Thyroid gland (tissue), 4 donors: ENCODE results near the gene NT5DC4. TPM values are rescaled to one million over a fixed set of nuclear protein-coding genes. Genes with fewer than 3 reads are reported as not detected.

Source experiments
- DNase-seq, 2 donors: peaks; one replicate each; pipeline ENCODE4 v3.0.0-alpha.2; 2019
- H3K27ac ChIP-seq, 3 donors: fragments of 200-600 bp; sonication (generic); 1 replicate in 2 of 3; 2 replicates in 1 of 3; pipeline ENCODE4 v1.5.1; 2016 to 2019; ENCODE audit warnings: mild to moderate bottlenecking in 1 of 3, moderate library complexity in 1 of 3
- H3K27me3 ChIP-seq: fragments of 200-600 bp; sonication (generic); one replicate; pipeline ENCODE4 v1.5.1; 2019
- H3K36me3 ChIP-seq, 2 donors: fragments of 200-600 bp; sonication (generic); one replicate each; pipeline ENCODE4 v1.5.1; 2016 to 2019
- H3K4me1 ChIP-seq, 2 donors: fragments of 200-600 bp; sonication (generic); one replicate each; pipeline ENCODE4 v1.5.1; 2017 to 2019
- H3K4me3 ChIP-seq, 3 donors: fragments of 200-600 bp; sonication (generic); replicated peaks in 1 of 3; 1 replicate in 2 of 3; 2 replicates in 1 of 3; pipeline ENCODE4 v1.5.1; 2016; ENCODE audit warnings: mild to moderate bottlenecking in 1 of 3
- H3K9me3 ChIP-seq: fragments of 200-600 bp; sonication (generic); one replicate; pipeline ENCODE4 v1.5.1; 2017
- CTCF ChIP-seq, 6 experiments: fragments of 200-600 bp in 3 of 6; fragments of 450-650 bp in 3 of 6; sonication (generic) in 3 of 6; IDR thresholded peaks; one replicate each; pipeline ENCODE4 v1.5.1; 2016 to 2019; ENCODE audit warnings: antibody characterized with exemption in 6 of 6, mild to moderate bottlenecking in 2 of 6, inconsistent platforms in 1 of 6, moderate library complexity in 1 of 6
- POLR2A ChIP-seq, 2 donors: fragments of 450-650 bp; IDR thresholded peaks; one replicate each; pipeline ENCODE4 v1.6.1; 2017; ENCODE audit warnings: antibody characterized with exemption in 2 of 2, mild to moderate bottlenecking in 2 of 2, moderate library complexity in 1 of 2
- WGBS, 2 donors: methylation state at CpG; one replicate each; pipeline ENCODE4 v1.1.5; 2017; 5-methylcytosine and 5-hydroxymethylcytosine counted together
- intact Hi-C: fragments of 100-400 bp; cut with DNase I; formaldehyde crosslinking; loops from one replicate; pipeline ENCODE4 v1.15.1; 2023
- total RNA-seq, 4 donors: library from RNA; depleted of rRNA; stranded (reverse); fragments of >200 nt; gene quantifications; one replicate each; pipeline ENCODE4 v1.2.3, GENCODE V29; 2016

NT5DC4 gene
- total RNA-seq, 4 donors from 2014 or later: not detected

GRCh38 chr2:112698834-112699515 lies 21.8 kb upstream of the NT5DC4 start:
- Histone ChIP-seq H3K9me3 (no peaks in the 10 kb centered on the region), H3K27ac (no peak overlapping the region), H3K4me3 (no peak overlapping the region), H3K27me3 (no peaks in the 10 kb centered on the region), H3K4me1 (no peaks in the 10 kb centered on the region), H3K36me3 (no peaks in the 10 kb centered on the region)
- no peak for TF ChIP-seq POLR2A (IDR thresholded peaks at IDR 0.05)
- no peak for TF ChIP-seq CTCF (IDR thresholded peaks at IDR 0.05)
- no peak for DNase-seq
- WGBS, 2 donors: 89 to 91% methylated on average over 3 of the region's 3 CpGs
- intact Hi-C loops: no loop called here

- Histone ChIP-seq H3K36me3 (no peaks in the 10 kb centered on the region), H3K27me3 (no peaks in the 10 kb centered on the region), H3K4me1 (no peaks in the 10 kb centered on the region), H3K4me3 (no peak overlapping the region), H3K9me3 (no peaks in the 10 kb centered on the region), H3K27ac (no peak overlapping the region)
- DNase-seq: no peak
- intact Hi-C loops: no loop called here
- WGBS, 2 donors: 81 to 82% methylated on average over 3 of the region's 3 CpGs
- TF ChIP-seq CTCF (IDR thresholded peaks at IDR 0.05): no peak
- TF ChIP-seq POLR2A (IDR thresholded peaks at IDR 0.05): no peak
These were observed 20.7 kb upstream of the NT5DC4 start for GRCh38 chr2:112699984-112700667.

DNA sequence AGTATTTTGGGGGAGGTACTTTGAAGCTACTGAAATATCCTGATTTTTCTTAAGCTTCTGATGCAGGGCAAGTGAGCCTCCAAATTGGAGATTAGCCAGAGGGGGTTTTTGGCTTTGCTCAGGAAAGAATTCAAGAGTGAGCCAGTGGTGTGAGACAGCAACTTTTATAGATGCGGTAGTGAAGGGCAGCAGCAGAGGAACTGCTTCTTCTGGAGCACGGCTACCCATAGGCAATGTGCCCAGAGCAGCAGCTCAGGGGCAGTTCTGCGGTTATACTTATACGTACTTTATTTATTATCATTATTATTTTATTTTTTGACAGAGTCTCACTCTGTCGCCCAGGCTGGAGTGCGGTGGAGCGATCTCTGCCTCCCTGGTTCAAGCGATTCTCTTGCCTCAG lies 19.8 kb upstream of the NT5DC4 start:
- 74 to 75% methylated on average over 8 of the region's 8 CpGs for WGBS, 2 donors
- intact Hi-C loops: no loop called here
- no peak overlapping the region for H3K27ac ChIP-seq
- no peaks in the 10 kb centered on the region for H3K36me3 ChIP-seq
- H3K4me1 ChIP-seq: no peaks in the 10 kb centered on the region
- no peaks in the 10 kb centered on the region for H3K27me3 ChIP-seq
- no peaks in the 10 kb centered on the region for H3K9me3 ChIP-seq
- H3K4me3 ChIP-seq: no peak overlapping the region
- DNase-seq: peak; percentile 18 to 25
- TF ChIP-seq POLR2A (IDR thresholded peaks at IDR 0.05): no peak
- TF ChIP-seq CTCF (IDR thresholded peaks at IDR 0.05): no peak

DNA sequence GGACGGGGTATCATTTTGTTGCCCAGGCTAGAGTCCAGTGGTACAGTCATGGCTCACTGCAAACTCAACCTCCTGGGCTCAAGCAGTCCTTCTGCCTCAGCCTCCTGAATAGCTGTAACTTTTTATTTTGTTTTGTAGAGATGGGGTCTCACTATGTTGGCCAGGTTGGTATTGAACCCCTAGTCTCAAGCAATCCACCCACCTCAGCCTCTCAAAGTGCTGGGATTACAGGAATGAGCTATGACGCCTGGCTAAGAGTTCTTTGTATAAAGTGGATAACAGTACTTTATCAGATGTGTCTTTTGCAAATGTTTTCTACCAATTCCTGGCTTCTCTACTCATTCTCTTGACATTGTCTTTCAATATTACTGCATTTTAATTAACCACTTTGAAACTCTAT lies 17.1 kb upstream of the NT5DC4 start:
- no peaks in the 10 kb centered on the region for H3K27me3 ChIP-seq
- intact Hi-C loops: no loop called here
- no peak overlapping the region for H3K27ac ChIP-seq
- WGBS, 2 donors: 46 to 68% methylated on average over 2 of the region's 2 CpGs
- TF ChIP-seq CTCF (IDR thresholded peaks at IDR 0.05): no peak
- no peak for TF ChIP-seq POLR2A (IDR thresholded peaks at IDR 0.05)
- no peak for DNase-seq
- H3K4me3 ChIP-seq: no peak overlapping the region
- no peaks in the 10 kb centered on the region for H3K4me1 ChIP-seq
- H3K9me3 ChIP-seq: no peaks in the 10 kb centered on the region
- H3K36me3 ChIP-seq: no peaks in the 10 kb centered on the region

DNA sequence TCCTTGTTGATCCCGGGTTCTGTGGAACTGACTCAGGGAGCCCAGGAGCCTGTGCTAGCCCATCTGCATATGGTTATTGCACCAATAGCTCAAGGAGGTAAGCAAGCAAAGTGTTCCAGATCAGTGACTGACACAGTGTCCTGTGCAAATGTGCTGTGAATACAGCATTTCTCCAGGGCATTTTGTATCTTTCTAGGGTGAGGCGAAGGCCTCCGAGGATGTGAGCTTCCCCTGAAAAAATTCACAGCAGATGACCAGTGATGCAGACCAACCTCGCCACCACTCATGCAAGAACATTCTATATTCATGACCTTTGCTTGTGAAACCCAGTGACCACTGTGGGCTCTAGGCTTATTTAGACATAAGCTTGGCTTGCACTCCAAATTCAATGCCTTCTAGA lies 15.2 kb upstream of the NT5DC4 start:
- 87 to 92% methylated on average over 4 of the region's 4 CpGs for WGBS, 2 donors
- Histone ChIP-seq H3K4me1 (no peaks in the 10 kb centered on the region), H3K27ac (no peak overlapping the region), H3K9me3 (no peaks in the 10 kb centered on the region), H3K27me3 (no peaks in the 10 kb centered on the region), H3K4me3 (no peak overlapping the region), H3K36me3 (no peaks in the 10 kb centered on the region)
- intact Hi-C loops: no loop called here
- no peak for DNase-seq
- TF ChIP-seq POLR2A (IDR thresholded peaks at IDR 0.05) (no peak), CTCF (IDR thresholded peaks at IDR 0.05) (no peak)
